ENCODE results near the gene CLDND1.

GRCh38 chr3:98534168-98534567 is 11.5 kb upstream of the CLDND1 start:
- TF ChIP-seq CTCF (IDR thresholded peaks at IDR 0.05) (no peak), EP300 (IDR thresholded peaks at IDR 0.05) (no peak), POLR2AphosphoS5 (IDR thresholded peaks at IDR 0.05) (no peak), POLR2A (IDR thresholded peaks at IDR 0.05) (no peak)

Data from upper lobe of left lung (tissue), 4 donors.